Activated T-cell treated with anti-CD3 and anti-CD28 coated beads, Interleukin-2, amount 50 U/mL, for 72 hours (primary cell): ENCODE data around the gene DCLK1. TPM values are rescaled to one million over a fixed set of nuclear protein-coding genes. Genes with fewer than 3 reads are reported as not detected.
"Not testable (repeated sequence)": the region's sequence is repeated elsewhere in the genome, so short reads cannot be mapped to it uniquely, and the experiment has no call there.

Experiments
- ATAC-seq, 2 donors: fragments of 150-1000 bp; cut with Tn5 transposase; replicated peaks in 1 of 2; 2 replicates each; pipeline ENCODE4 v1.10.0; 2021; ENCODE audit warnings: moderate library complexity in 2 of 2, mild to moderate bottlenecking in 1 of 2
- DNase-seq, 2 donors: peaks; one replicate each; pipeline ENCODE4 v3.0.0; 2021 to 2022; ENCODE audit warnings: mixed read lengths in 1 of 2
- H3K27ac Mint-ChIP-seq: one replicate; pipeline ENCODE4 v1.8.0; 2022; ENCODE audit warnings: mild to moderate bottlenecking, moderate library complexity, mixed read lengths
- H3K27me3 Mint-ChIP-seq: one replicate; pipeline ENCODE4 v1.8.0; 2022; ENCODE audit warnings: low read depth, mixed read lengths
- H3K36me3 Mint-ChIP-seq, 2 donors: one replicate each; pipeline ENCODE4 v1.8.0; 2022; ENCODE audit warnings: mixed read lengths in 2 of 2, mild to moderate bottlenecking in 1 of 2; ENCODE audit not compliant: insufficient read depth in 2 of 2
- H3K4me1 Mint-ChIP-seq: one replicate; pipeline ENCODE4 v1.8.0; 2022; ENCODE audit warnings: low read depth, mixed read lengths
- H3K4me3 Mint-ChIP-seq, 2 donors: one replicate each; pipeline ENCODE4 v1.8.0; 2022; ENCODE audit warnings: mild to moderate bottlenecking in 2 of 2, mixed read lengths in 2 of 2, moderate library complexity in 2 of 2
- H3K9me3 Mint-ChIP-seq, 2 donors: one replicate each; pipeline ENCODE4 v1.8.0; 2022; ENCODE audit warnings: mixed read lengths in 2 of 2
- total RNA-seq, 2 donors: library from RNA; stranded (reverse); gene quantifications; one replicate each; pipeline ENCODE4 v1.2.3, GENCODE V29; 2022

DCLK1 gene
- total RNA-seq, 2 donors from 2014 or later = not detected

DNA sequence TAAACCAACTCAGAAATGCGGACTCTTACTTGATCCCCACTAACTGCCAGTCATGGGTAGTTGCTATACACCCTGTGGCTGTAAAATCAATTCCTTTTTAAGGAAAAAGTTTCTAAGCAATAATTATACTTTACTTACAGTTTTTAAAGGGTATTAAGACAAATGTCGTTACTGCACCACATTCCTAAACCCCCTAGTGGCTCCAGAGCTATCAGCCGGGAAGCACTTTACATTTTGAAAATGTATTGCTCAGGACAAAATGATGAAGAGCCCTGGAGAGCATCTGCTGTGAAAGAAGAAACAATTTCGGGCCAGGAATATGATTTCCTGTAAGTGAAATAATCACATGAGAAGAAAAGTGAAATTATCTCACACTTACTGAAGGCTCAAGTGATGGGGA lies 36.7 kb downstream of the DCLK1 start:
- ATAC-seq (no peak), DNase-seq (no peak)
- H3K4me1 Mint-ChIP-seq = no peaks in the 10 kb centered on the region
- H3K27me3 Mint-ChIP-seq = peaks cover 5% of the 10 kb centered on the region
- H3K9me3 Mint-ChIP-seq = peaks cover 5 to 6% of the 10 kb centered on the region in 2 donors
- no peaks in the 10 kb centered on the region for H3K36me3 Mint-ChIP-seq
- no peak overlapping the region for H3K4me3 Mint-ChIP-seq
- H3K27ac Mint-ChIP-seq = no peak overlapping the region

DNA sequence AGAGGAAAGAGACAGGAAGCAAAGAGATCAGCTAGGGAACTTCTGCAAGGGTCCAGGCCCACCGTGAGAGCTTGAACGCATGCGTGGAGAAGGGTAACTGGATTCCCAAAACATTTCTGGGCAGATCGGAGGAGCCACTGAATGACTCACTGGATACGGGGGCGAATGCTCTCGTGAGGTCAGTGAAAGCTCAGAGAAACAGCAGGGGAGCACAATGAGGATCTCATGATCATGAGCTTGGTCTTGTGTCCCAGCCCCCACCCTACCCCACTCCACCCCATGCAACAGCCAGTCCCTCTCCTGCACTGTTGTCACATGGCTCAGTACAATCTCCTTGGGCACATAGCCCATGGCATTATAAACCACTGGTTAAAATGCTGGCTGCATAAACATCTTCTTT lies 40.6 kb downstream of the DCLK1 start:
- ATAC-seq (no peak), DNase-seq (no peak)
- H3K36me3 Mint-ChIP-seq = no peaks in the 10 kb centered on the region
- H3K4me3 Mint-ChIP-seq = no peak overlapping the region
- H3K9me3 Mint-ChIP-seq = peaks cover 6 to 7% of the 10 kb centered on the region in 2 donors
- H3K27ac Mint-ChIP-seq = no peak overlapping the region
- no peaks in the 10 kb centered on the region for H3K4me1 Mint-ChIP-seq
- peaks cover 5% of the 10 kb centered on the region for H3K27me3 Mint-ChIP-seq

DNA sequence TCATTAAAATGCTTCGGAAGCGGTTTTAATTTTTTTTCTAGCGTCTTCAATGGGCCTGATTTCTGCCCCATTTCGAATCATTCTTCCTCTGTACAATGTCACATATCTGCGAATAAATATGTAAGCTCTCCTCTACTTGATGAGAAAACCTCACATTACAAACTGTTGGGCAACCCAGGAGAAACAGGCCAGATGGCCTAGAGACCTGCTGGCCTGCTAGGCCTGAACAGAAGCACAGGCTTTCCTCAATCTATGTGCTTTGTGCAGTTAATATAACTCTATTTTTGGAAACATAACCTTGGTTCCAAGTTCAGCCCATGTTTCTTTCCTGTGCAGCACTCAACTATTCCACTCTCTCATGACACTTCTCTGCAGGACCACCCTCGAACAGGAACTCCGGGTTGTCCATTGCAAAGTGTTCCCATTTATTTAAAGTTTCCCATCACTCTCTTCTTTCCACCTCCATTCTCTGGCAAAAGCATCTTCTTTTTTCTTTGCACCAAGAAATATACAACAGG lies 42.0 kb downstream of the DCLK1 start:
- Mint-ChIP-seq H3K4me1 (no peaks in the 10 kb centered on the region), H3K27me3 (peaks cover 5% of the 10 kb centered on the region), H3K27ac (no peak overlapping the region), H3K9me3 (peaks cover 6 to 7% of the 10 kb centered on the region in 2 donors), H3K4me3 (no peak overlapping the region), H3K36me3 (no peaks in the 10 kb centered on the region)
- DNase-seq (no peak), ATAC-seq (no peak)

DNA sequence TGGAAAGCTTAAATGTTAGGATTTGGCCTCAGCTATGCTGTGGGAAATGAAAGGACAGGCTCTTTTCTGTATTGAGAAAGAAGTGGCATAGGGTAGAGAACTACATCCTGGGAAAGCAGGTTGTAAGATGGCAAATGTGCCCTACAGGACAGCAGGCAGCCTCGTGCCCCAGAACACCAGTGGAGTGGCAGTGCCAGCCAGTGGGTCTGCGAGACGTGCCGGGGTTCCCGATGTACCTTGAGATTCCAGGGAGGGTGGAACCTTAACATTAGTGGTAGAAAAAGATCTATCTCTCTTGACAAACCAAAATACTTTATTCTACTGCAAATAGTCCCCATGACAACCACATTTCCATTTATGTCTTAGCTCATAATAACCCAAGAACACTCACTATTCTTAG lies 42.7 kb downstream of the DCLK1 start:
- Mint-ChIP-seq H3K9me3 (peaks cover 6 to 7% of the 10 kb centered on the region in 2 donors), H3K36me3 (no peaks in the 10 kb centered on the region), H3K27me3 (peaks cover 5% of the 10 kb centered on the region), H3K4me3 (no peak overlapping the region), H3K4me1 (no peaks in the 10 kb centered on the region), H3K27ac (no peak overlapping the region)
- DNase-seq (no peak), ATAC-seq (no peak)

DNA sequence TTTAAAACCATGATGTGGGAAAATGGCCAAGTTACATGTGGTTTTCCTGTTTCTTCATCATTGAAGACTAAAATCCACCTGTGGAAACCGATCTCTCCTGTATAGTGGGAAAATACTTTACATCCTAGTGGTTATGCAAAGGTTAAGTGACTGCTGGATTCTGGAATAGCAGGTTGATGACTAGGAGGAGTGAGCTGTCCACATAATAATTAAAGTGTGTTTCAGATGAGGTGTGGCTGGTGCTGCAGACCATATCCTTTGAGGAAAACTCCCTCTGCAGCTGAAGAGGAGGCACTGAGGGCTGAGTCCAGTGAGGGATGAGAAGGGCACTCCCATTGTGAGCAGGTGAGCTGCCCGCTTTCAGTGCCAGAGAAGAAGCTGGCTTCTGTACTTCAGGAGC lies 43.2 kb downstream of the DCLK1 start:
- Mint-ChIP-seq H3K27ac (no peak overlapping the region), H3K27me3 (peaks cover 5% of the 10 kb centered on the region), H3K9me3 (peaks cover 6 to 7% of the 10 kb centered on the region in 2 donors), H3K36me3 (no peaks in the 10 kb centered on the region), H3K4me1 (no peaks in the 10 kb centered on the region), H3K4me3 (no peak overlapping the region)
- ATAC-seq (no peak), DNase-seq (no peak)

DNA sequence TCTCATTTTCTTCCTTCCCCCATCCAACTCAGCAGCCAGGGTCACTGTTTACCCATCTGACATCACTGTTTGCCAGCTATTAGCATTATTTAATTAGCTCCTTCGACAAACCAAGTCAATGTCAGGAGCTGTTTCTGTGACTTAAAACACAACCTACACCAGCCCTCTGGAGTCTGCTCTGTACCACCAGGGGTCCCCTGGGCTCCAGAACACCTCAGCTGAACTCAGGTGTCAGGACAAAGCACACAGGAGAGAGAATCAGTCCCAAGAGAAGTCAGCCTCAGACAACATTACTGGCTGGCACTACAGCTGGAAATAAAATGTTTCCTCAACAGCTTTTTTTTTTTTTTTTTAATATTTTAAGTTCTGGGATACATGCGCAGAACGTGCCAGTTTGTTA lies 45.1 kb downstream of the DCLK1 start:
- ATAC-seq (no peak), DNase-seq (no peak)
- H3K4me3 Mint-ChIP-seq = no peak overlapping the region
- peaks cover 5% of the 10 kb centered on the region in 2 donors for H3K9me3 Mint-ChIP-seq
- H3K36me3 Mint-ChIP-seq = no peaks in the 10 kb centered on the region
- no peaks in the 10 kb centered on the region for H3K27me3 Mint-ChIP-seq
- no peak overlapping the region for H3K27ac Mint-ChIP-seq
- H3K4me1 Mint-ChIP-seq = no peaks in the 10 kb centered on the region

DNA sequence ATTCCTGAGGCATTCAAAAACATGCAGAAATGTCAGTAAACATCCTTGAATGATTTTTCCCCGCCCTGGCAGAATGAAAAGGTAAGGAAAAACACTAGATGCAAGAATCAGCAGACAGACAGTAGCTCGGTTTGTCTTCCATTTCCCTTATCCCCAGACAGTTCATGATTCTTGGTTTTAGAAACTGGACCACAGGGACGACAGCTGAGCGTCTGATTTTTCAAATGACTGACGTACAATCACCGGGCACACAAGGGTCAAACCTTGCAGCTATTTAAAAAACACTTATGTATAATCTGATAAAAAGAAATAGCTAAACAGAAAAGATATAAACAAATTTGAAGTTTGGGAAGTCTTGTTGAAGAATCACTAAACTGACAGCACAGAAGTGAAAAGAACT lies 47.1 kb downstream of the DCLK1 start:
- Mint-ChIP-seq H3K4me1 (no peaks in the 10 kb centered on the region), H3K4me3 (no peak overlapping the region), H3K36me3 (no peaks in the 10 kb centered on the region), H3K27me3 (no peaks in the 10 kb centered on the region), H3K9me3 (peaks cover 0 to 5% of the 10 kb centered on the region in 2 donors), H3K27ac (no peak overlapping the region)
- ATAC-seq (no peak), DNase-seq (no peak)

DNA sequence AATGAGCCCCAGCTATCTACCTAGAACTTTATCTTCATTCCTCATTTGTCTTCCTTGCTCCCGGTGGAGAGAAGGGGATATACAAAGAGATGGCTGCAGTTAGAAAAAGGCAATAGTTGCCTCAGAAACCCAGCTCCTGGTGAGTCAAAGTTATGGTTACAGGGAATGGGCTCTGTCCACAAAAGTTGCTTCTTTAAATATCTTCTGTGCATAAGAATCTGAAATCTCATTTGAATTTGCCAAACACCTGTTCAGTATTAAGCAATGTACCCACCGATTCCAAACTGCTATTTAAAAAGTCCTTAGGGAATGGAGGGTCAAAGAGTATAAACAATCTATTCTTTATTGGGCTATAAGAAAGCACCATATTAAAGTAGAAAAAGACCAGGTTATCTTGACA lies 48.4 kb downstream of the DCLK1 start:
- ATAC-seq (no peak), DNase-seq (no peak)
- Mint-ChIP-seq H3K27ac (no peak overlapping the region), H3K9me3 (peaks cover 5% of the 10 kb centered on the region in 2 donors), H3K4me3 (no peak overlapping the region), H3K4me1 (no peaks in the 10 kb centered on the region), H3K27me3 (no peaks in the 10 kb centered on the region), H3K36me3 (no peaks in the 10 kb centered on the region)

DNA sequence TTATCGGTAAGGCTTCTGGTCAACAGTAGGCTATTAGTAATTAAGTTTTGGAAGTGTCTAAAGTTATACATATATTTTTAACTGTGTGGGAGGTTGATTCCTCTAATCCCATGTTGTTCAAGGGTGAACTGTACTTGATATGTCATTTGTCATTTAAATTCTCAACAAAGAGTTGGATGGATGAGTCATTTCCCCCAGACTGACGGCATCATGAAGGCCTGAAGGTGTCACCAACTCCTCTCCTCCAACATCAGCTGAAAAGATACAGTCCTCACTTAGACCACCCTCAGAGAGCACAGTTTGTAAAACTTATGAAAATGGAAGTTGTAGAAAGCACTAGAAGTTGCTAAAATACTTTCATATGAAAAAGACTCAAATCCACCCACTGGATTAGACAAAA lies 48.8 kb downstream of the DCLK1 start:
- DNase-seq = no peak
- no peak overlapping the region for H3K4me3 Mint-ChIP-seq
- no peak overlapping the region for H3K27ac Mint-ChIP-seq
- no peaks in the 10 kb centered on the region for H3K27me3 Mint-ChIP-seq
- no peaks in the 10 kb centered on the region for H3K36me3 Mint-ChIP-seq
- H3K9me3 Mint-ChIP-seq = peaks cover 5% of the 10 kb centered on the region in 2 donors
- ATAC-seq = no peak
- H3K4me1 Mint-ChIP-seq = no peaks in the 10 kb centered on the region

DNA sequence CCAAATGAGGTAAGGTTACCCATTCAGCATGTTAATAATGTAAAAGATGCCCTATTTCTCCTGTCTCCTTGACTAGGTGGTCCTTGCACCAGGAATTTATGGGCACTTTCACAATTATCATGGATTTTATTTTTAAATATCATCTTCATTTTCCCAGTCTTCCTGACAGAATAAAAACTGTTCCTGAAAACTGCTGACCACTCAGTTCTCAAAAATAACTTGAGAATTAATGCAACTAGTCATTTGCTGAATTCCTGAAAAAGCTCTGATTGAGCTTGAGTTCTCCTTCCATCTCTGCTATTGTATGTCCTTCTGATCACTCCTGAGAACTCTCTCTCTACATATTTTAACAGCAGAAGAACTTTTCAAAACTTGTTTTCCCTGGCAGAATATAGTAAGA lies 55.0 kb downstream of the DCLK1 start:
- Mint-ChIP-seq H3K9me3 (peaks cover 5 to 7% of the 10 kb centered on the region in 2 donors), H3K4me3 (no peak overlapping the region), H3K36me3 (no peaks in the 10 kb centered on the region), H3K27me3 (no peaks in the 10 kb centered on the region), H3K27ac (no peak overlapping the region), H3K4me1 (no peaks in the 10 kb centered on the region)
- ATAC-seq = no peak
- DNase-seq = no peak

DNA sequence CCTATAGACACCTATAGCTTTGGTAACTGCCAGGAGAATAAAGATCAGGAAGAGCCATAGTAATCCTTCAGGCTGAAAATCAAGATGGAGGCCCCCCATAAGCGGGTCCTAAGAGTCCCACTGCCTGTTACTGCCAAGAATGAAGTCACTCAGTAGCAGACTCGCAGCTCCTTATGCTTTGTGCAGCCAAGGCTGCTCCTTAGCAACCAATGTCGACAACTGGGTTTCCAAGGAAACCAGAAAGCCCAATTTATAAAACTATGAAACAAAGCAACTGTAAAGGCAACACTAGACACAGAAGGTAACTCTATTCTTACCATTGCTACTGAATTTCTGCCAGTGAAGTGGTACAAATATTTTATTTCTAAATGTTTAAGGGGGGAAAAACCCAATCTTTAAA lies 56.5 kb downstream of the DCLK1 start:
- H3K4me3 Mint-ChIP-seq = no peak overlapping the region
- H3K9me3 Mint-ChIP-seq = peaks cover 4 to 5% of the 10 kb centered on the region in 2 donors
- H3K36me3 Mint-ChIP-seq = no peaks in the 10 kb centered on the region
- H3K27me3 Mint-ChIP-seq = no peaks in the 10 kb centered on the region
- DNase-seq (no peak), ATAC-seq (no peak)
- no peaks in the 10 kb centered on the region for H3K4me1 Mint-ChIP-seq
- H3K27ac Mint-ChIP-seq = no peak overlapping the region

DNA sequence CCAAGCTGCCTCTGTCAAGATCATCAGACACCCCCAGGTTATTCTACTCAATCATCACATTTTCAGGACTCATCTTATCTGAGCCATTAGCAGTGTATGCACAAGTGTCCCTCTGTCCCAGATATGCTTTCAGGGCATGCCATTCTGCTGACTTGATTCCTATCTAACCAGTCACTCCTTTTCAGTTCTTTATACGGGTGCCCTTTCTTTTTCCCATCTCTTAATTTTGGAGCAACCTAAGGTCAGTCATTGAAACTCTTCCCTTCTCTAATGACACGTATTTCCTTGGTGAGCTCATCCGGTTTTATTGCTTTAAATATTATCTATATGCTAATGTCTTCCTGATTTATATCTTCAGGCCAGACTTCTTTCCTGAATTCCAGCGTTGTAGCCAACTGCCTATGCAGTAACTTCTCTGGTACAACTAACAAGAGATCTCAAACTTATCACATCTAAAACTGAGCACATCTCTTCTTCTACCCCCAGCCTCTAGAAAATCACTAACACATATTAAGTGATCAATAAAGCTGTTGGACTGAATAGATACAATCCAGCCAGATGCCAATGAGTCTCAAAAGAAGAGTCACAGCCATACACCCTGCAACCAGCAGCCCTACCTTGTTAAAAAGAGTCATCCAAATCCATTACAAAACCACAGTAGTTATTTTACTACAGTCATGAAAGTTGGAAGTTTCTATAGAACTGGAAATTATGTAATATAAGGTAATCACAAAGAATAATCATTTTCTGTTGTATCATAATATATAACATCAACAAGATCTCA lies 58.8 kb downstream of the DCLK1 start:
- Mint-ChIP-seq H3K27me3 (no peaks in the 10 kb centered on the region), H3K9me3 (peaks cover 0 to 3% of the 10 kb centered on the region in 2 donors), H3K4me1 (no peaks in the 10 kb centered on the region), H3K4me3 (no peak overlapping the region), H3K27ac (no peak overlapping the region), H3K36me3 (no peaks in the 10 kb centered on the region)
- DNase-seq = no peak
- ATAC-seq = no peak

DNA sequence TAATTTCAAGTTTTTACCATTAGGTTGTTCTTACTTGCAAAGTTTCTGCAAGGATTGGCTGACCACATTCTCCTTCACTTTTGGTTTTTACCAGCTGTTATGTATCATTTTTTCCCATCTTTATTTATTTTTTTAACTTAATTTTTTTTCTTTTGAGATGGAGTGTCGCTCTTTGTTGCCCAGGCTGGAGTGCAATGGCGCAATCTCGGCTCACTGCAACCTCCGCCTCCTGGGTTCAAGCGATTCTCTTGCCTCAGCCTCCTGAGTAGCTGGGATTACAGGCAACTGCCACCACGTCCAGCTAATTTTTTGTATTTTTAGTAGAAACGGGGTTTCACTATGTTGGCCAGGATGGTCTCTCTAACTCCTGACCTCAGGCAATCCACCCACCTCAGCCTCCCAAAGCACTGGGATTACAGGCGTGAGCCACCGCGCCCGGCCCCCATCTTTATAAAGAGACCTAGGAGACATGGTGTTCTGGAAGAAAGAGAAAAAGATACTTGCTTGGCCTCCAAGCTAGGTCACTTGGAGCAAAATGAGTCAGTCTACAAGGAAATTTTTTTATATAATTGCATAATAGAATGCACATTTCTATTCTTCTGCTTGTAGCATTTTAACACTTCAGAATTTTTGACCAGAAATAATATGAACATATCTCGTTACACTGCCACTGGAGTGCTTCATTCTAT lies 60.5 kb downstream of the DCLK1 start:
- not testable (repeated sequence) for H3K27me3 Mint-ChIP-seq, H3K4me1 Mint-ChIP-seq, ATAC-seq, H3K36me3 Mint-ChIP-seq, H3K9me3 Mint-ChIP-seq, H3K4me3 Mint-ChIP-seq, DNase-seq, H3K27ac Mint-ChIP-seq
